GM06990 (cell line): ENCODE results near the gene APOH.

Source experiments
- DNase-seq: peaks from one replicate; pipeline ENCODE4 v3.0.0-alpha.2; 2011; ENCODE audit not compliant: insufficient read length; ENCODE audit errors: extremely low read depth
- H3K27me3 ChIP-seq: replicated peaks from 2 replicates; pipeline ENCODE4 v1.6.0; 2011; ENCODE audit warnings: low read length; ENCODE audit not compliant: control insufficient read depth, insufficient read depth
- H3K36me3 ChIP-seq: 2 replicates; pipeline ENCODE4 v1.5.1; 2011; ENCODE audit warnings: low read length; ENCODE audit not compliant: control insufficient read depth, insufficient read depth
- H3K4me3 ChIP-seq: replicated peaks from 2 replicates; pipeline ENCODE4 v1.5.1; 2011; ENCODE audit warnings: low read depth, mild to moderate bottlenecking, control low read depth, low read length
- CTCF ChIP-seq: IDR thresholded peaks from 2 replicates; pipeline ENCODE4 v1.5.1; 2011; ENCODE audit warnings: low read length, control low read depth, mild to moderate bottlenecking, inconsistent platforms; ENCODE audit not compliant: insufficient read depth, poor library complexity, severe bottlenecking

The APOH gene

GRCh38 chr17:66222798-66223350 lies 6.3 kb downstream of the APOH start:
- H3K4me3 ChIP-seq = no peak overlapping the region
- no peak for DNase-seq
- H3K36me3 ChIP-seq = no peaks in the 10 kb centered on the region
- no peak for TF ChIP-seq CTCF
- no peaks in the 10 kb centered on the region for H3K27me3 ChIP-seq

GRCh38 chr17:66221755-66222530 lies 7.3 kb downstream of the APOH start:
- no peak for TF ChIP-seq CTCF
- H3K27me3 ChIP-seq = no peaks in the 10 kb centered on the region
- H3K4me3 ChIP-seq = no peak overlapping the region
- no peaks in the 10 kb centered on the region for H3K36me3 ChIP-seq
- DNase-seq = no peak

GRCh38 chr17:66221343-66221742 lies 7.9 kb downstream of the APOH start:
- H3K36me3 ChIP-seq = no peaks in the 10 kb centered on the region
- no peak for DNase-seq
- no peaks in the 10 kb centered on the region for H3K27me3 ChIP-seq
- TF ChIP-seq CTCF = no peak
- no peak overlapping the region for H3K4me3 ChIP-seq

- no peak for DNase-seq
- Histone ChIP-seq H3K27me3 (no peaks in the 10 kb centered on the region), H3K36me3 (no peaks in the 10 kb centered on the region), H3K4me3 (no peak overlapping the region)
- TF ChIP-seq CTCF = no peak
Measured at GRCh38 chr17:66220079-66220835, 9.0 kb downstream of the APOH start.

- Histone ChIP-seq H3K4me3 (no peak overlapping the region), H3K27me3 (no peaks in the 10 kb centered on the region), H3K36me3 (no peaks in the 10 kb centered on the region)
- TF ChIP-seq CTCF = no peak
- no peak for DNase-seq
Measured at GRCh38 chr17:66215529-66215911, 13.7 kb downstream of the APOH start.
